Hypothalamus (tissue), 51 donors: Measurements from ENCODE around the gene CYP19A1.
"Not testable (repeated sequence)": the region's sequence is repeated elsewhere in the genome, so short reads cannot be mapped to it uniquely, and the experiment has no call there.

Experiments
- DNase-seq, 51 donors: peaks; one replicate each; lab custom pipeline; 2025; lab: John Stamatoyannopoulos, UW

Gene CYP19A1

DNA sequence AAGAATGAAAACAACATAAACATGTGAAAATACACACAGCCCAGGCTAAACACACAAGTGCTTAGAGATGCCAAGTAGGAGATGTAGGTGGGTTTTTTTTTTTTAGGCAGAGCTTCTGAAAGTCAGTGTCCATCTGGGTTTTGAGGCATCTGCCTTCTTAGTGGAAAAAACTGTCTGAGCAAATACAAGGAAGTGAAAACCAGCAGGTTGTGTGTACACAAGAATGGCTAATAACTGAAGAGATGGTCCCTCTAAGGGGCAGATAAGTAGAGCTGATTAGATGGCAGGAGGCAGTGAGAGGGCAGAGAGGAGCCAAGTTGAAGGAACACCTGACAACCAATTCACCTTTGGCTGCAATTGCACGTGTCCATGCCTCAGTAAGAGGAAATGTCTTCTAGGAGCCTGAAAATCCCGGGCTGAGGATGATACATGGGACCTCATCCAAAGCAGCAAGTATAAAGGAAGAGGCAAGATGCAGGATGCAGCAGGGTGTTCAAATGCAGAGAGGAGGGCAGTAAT lies 34.9 kb downstream of the CYP19A1 start:
- DNase-seq: no peak

DNA sequence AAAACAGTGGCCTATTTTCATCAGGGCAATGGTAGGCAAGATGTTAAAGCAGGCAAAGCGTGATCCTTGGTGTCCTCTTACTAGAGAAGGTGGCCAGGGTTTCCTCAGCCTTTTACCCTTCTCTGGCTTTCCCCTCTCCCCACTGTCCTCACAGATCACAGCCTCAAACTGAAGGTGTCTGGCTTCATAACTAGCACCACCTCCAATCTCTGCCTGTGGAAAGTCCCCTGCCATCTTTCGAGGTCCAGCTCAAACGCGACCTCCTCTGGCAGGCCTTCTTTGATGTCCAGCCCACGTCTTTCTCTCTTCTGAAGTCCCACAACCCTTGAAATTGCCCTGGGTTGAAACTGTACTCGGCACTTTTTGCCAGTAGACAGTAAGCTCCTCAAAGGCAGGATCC lies 35.9 kb downstream of the CYP19A1 start:
- no peak for DNase-seq

DNA sequence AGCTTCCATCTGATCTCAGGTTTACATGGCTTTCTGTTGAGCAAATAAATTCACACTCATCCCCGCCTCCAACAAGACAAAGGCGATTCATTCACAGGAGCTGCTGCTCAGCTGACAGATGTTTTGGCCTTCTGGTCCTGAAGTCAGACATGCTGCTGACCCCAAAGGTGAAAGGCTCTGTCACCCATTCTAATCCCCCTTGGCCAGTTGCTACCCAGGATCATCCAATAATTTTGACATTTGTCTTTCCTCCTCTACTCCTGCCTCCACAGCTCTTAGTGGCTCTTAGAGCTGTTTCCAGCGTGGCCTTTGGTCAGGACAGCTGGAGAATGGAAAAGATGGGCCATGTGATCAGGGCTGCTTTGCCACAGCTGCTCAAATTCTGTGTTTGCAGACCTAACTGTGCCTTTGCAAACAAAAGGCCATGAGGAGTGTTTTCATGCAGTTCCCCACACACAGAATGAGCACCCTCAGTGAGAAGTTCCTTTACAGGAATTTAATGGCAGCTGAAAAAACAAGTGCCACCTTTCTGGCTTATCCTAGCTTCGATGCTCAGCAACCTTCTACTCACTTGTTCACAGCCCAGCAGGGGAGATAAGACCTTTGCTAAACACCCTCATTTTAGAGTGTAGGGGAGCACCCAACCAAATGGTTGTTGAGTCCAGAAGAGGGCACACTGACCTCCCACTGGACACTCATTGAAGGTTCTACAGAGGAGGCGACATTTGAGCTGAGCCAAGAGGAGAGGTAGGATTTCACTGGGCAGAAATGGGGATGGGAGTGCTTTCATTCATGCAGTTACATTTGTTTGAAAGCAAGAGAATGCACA lies 39.0 kb downstream of the CYP19A1 start:
- peak in 10 of 51 donors; percentile 7 to 58 (median 32) for DNase-seq

DNA sequence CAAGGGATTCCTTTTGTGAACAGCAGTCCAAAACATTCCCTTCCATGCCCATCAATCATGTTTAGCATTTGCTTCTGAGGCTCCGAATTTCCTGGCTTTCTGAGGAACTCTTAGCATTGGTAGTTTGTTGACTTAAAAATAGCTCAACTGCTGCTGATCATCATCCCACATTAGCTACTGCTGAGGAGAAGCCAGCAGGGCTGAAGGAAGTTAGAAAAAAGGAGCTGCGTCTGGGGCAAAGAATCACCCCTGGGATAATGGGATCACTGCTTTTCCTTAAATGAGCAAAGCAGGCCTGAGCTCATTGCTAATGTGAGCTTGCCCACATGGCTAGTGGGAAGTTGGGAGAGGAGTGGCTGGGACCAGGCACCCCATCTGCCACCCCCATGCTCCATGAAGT lies 39.8 kb downstream of the CYP19A1 start:
- no peak for DNase-seq

DNA sequence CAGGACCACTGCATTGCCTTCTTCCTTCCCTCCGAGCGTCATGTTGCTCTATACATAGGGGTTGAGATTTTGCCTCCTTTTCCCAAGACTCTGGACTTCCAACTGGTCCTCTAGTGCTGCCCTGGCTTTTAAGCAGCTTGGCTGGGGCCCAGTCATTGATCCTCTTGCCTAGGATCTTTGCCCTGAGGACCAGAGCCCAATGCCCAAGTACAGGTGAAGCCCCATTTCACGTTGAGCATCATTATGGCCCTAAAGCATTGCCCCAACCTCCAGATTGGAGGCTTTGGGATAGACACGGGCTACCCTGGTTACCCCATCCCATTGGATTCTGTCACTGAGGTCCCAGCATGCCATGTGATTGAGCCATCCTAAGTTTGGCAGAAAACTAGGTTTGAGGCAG lies 47.7 kb downstream of the CYP19A1 start:
- DNase-seq: no peak

DNA sequence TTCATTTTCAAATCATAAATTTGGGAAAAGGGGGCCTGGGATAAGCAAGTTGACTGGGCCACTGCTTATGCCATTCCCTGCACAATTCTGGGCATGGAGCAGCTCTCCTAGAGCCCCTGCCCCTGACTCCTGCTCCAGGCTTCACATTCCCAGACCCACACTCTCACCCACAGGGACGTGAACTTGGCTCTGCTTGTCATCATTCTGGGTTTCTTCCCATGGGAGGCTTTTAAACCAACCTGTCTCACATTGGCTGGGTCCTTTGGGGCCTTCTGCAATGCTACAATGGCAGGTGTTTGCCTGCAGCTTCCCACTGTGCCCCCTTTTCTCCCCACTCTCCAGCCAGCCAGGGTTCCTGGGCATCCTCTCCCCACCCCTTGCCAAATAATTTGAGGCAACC lies 49.1 kb downstream of the CYP19A1 start:
- DNase-seq: no peak

DNA sequence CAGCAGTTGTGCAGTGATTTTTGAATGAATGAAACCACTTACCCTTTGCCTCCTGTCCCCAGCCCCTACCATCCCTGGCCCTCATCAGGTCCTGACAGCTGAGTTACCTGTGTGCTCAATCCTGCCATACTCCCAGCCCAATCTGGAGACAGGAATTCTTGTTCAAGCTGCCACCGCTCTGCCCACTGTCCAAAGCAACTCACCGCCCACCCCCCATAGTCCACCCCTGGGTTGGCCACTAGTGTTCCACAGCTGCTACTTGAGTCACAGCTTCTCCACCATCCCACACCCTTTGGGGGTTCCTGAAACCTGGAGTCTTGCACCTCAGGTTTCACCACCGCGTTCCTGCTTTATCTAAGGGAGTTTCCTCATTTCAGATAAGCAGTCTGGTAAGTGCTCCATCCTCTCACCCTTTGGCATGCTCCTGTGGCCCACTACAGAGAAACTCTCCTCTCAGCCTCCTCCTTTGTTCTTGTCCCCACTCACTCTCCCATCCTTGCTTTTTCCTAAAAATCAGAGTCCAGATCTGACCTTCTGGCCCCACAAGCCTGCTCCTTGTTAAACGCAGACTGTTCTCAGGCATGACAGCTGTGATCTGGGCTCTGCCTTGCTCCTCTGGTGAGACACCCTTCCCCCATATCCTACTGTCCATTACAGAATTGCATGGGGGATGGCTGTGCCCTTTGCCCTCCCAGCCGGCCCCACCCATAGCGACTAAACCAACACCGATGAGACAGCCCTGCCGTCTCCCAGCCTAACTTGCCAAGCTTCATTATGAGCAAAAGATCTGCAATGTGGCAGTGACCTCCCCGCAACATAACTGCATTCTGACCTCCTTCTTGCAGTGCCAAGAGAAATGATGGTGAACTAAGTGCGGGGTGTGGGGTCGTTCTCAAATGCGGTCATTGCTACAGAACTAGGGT lies 50.0 kb downstream of the CYP19A1 start:
- DNase-seq: no peak

DNA sequence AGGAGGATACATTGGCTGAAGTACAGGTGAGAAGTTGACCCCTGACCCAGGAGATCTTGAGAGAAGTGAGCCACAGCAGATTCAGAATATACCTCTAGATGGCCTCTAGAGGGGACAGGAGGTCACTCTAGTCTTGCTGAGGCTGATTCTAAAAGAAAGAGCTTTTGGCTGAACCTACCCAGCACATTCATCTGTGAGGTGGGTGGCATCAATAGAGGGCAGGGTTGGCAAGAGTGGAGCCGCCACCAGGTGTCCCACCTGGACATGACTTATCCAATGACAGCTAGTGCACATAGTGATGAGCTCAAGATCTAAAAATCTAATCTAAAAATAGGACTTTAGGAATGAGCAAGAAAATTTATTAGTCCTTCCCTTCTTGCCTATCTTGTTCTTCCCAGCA lies 51.6 kb downstream of the CYP19A1 start:
- peak in 1 of 51 donors; percentile 29 for DNase-seq

DNA sequence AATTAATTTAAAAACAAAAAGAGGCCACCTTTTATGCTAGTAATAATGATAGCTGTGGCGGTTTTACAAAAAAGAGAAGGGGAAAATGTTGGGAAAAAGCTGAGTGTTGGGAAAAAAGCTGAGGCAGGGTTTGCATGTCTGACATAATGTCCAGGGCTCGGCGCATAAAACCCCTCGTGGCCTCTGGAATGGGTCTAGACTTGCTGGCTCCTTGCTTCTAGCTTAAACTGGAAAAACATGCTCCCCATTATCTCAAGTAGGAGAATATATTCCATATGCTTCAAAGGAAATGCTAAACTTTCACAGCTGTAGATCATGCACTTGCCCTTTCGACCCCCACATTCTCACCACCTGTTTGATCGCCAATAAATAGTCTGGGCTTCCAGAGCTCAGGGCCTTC lies 53.0 kb downstream of the CYP19A1 start:
- DNase-seq: no peak

DNA sequence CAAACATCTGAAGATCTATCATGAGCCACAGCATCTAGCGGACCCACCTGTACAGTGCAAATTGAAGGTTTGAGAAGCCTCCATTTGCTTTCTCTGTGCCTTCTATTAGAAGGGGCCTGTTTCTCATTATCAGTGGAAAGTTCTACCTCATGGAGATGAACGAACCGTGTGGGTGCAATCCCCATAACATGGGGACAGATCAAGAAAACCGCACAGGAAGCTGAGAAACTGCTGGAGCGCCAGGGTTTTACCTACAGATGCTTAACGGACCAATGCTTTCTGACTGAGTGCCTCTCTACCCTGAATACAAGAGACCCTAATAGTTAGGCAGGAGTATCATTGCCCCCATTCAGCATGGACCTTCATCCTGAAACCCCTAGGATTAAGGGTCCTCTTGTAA lies 53.5 kb downstream of the CYP19A1 start:
- DNase-seq: no peak

DNA sequence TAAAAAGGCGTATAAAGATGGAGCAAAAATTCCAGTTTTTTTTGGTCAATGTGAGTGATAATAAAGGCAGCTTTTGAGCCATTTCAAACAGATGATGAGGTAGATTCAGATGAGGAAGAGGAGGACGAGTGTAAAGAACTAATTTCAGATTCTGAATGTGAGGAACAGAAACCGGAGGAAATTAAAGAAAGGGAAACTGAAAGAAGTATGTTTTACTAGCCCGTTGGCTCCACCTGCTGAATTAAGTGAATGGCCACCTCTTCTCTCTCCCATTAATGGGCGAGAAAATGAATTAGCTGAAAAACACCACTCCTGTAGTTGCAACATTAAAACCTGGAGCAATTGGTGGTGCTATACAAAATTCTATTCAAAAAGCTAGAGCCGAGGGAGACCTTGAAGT lies 55.4 kb downstream of the CYP19A1 start:
- DNase-seq: no peak

DNA sequence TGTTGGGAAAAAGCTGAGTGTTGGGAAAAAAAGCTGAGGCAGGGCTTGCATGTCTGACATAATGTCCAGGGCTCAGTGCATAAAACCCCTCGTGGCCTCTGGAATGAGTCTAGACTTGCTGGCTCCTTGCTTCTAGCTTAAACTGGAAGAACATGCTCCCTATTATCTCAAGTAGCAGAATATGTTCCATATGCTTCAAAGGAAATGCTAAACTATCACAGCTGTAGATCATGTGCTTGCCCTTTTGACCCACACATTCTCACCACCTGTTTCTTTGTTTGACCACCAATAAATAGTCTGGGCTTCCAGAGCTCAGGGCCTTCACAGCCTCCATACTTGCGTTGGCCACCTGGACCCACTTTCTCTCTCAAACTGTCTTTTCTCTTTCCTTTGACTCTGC lies 56.2 kb downstream of the CYP19A1 start:
- not testable (repeated sequence) for DNase-seq

DNA sequence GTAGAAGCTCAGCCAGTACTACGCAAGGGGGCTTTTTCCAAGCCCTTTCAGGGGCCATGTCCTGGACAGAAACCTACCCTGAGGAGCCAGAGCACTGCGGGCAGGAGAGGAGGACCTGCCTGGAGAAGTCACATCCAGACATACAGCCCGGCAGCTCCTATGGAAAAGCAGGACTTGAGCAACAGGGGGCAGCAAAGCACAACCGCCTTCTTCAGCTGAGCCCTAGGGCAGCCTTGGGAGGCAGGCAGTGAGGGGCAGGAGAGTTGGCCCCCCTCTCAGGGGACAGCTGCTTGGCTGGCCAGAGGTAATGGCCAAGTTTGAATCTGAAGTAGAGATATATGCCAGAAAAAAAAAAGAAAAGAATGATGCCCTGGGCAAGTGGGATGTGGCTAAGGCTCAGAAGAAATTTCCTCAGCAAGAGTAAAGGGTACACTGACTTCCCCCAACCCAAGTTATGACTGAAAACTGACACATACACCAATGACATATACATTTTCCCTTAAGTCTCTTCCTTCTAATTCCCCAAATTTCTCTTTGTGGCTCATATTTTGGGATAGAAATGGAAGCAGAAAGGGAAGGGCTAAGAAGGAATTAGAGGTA lies 56.9 kb downstream of the CYP19A1 start:
- DNase-seq: peak in 46 of 51 donors; percentile 7 to 83 (median 44)

DNA sequence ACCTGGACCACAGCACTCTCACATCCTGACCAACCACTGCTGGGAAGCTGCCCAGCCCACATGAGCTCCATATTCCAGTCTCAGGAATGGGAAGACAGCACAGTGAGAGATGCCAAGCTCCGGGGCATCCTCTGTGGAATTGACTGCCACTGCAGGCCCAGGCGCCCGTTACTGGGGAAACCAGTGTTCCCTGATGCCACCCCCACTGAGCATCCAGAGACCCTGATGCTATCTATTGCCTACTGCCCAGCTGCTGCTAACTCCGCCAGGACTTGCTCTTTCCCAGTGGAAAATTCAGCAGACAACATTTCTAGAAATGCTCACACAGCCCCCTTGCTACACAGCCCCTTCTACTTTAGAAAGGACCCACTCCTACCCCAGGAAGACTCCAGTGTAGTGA lies 57.6 kb downstream of the CYP19A1 start:
- DNase-seq: no peak

DNA sequence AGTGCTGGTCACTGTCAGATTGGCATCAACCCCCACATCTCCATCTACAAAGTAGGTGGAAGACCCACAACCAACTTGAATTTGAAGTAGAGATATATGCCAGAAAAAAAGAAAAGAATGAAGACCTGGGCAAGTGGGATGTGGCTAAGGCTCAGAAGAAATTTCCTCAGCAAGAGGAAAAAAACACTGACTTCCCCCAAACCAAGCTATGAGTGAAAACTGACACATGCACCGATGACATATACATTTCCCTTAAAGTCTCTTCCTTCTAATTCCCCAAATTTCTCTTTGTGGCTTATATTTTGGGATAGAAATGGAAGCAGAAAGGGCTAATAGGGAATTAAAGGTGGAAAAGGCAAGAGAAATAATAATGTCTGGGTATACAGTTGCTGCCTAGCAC lies 59.0 kb downstream of the CYP19A1 start:
- no peak for DNase-seq

DNA sequence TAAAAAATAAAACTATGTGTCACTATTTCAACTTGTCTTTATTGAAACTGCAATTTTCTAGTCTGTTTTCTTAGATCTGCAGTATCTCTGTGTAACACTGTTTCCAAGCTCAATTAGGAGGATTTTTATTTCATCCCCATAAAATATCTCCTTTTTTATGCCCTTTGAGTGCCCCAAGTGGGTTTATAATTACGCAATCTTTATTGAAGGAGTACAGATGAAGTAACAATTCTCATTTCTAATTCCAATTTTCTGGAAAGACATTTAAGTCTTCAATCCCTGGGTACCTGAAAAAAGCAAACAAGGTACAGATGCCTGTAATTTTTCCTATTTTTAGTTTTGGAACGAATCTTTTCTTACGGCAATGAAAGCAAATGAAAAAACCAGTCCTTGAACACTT lies 61.3 kb downstream of the CYP19A1 start:
- no peak for DNase-seq

DNA sequence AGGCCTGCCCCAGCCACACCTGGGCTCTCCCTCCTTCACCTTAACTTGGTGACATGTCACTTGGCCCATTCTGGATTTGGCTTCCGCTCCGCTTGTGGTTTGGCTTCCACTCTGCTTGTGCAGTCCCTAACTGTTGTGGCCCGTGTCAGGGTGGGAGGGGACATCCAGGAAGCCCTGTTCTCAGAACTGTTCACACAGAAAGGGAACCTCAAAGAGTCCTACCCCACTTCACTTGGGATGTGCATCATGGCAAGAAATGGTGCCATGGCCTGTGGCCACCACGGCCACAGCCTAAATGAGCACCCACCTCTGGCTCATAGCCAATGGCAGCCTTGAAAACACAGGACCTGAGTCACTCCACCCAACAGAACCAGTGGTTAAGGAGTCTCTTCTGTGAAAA lies 63.4 kb downstream of the CYP19A1 start:
- no peak for DNase-seq

DNA sequence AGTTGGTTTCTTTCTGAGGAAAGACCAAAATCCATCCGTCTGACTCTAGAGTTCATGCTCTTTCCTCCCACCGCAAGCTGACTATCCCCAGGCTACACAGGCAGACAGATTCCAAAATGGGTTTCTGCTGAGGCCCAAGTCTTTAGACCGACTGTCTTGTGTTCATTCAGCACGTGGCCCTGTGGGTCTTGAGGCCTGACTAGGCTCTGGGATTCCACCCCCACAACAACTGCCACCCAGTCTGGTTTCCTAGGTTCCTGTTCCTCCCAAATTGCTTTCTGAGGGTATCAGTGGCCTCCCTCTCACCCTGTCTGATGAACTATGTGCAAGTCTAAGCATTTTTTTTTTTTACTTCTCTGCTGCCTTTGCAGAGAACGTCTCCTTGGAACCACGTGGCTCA lies 67.7 kb downstream of the CYP19A1 start:
- DNase-seq: peak in 29 of 51 donors; percentile 5 to 49 (median 22)

DNA sequence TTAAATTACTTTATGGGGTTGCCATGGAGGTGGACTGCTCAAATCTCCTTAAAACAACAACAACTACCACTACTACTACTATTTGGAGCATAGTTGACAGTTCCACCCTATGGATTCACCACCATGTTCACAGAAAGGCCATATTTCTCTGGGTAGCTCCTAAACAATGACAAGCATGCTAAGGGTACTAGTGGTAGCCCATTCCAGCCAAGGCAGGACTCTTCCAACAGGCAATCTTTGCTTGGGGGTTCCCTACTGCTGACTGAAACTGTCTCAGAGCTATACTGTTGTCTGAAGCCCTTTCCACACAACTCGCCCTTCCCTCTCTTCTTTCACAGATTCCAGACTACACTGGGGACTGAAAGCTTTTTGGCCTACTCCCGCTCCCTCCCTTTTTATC lies 68.9 kb downstream of the CYP19A1 start:
- no peak for DNase-seq

DNA sequence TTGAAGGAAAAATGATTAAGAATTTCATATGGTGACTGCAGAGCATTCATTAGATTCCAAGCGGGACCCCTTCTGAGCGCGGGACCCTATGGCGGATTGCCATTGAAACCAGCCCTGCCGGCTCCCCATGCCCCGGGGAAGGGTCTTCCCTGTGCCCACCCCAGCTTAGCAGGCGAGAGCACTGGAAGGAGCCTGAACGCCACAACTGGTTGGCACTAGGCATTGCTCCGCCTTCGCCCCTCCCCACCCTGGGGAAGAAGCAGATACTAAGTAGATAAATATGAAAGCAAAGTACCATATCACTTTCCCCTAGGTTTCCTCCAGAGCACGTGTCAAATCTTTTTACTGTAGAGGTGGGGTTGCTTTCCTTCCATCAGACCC lies 70.7 kb downstream of the CYP19A1 start:
- peak in 17 of 51 donors; percentile 6 to 65 (median 20) for DNase-seq

DNA sequence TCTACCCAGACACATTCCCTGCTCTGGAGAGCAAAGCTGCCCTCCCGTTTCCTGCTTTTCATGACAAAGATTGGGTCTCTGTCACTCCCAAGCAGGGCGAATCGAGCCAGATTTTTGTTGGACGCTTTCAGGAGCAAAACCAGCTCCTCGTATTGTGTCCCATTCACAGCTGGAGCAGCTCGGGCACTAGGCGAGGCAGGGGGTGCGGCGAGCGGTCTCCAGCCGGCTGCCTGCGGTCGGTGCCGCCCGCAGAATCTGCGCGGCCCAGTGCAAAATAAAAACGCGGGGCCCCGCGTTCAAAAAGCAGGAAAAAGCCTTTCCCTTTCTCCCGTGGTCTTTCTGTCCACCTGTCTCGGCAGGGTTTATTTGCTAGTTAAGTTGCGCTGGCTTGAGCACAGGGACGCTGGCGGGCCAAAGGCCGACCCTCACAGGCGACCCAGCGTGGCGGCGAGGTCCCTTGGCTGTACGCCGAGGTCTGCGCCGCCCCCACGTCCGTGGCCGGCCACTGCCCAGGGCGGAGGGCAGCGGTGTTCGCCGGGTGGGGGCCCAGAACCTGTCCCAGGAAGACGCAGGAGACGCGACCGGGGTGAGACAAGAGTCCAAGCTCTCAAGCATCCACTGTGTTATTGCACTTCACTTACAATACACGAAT lies 71.2 kb downstream of the CYP19A1 start:
- DNase-seq: peak in 17 of 51 donors; percentile 9 to 45 (median 21)
